Fibroblast of villous mesenchyme (primary cell): Measurements from ENCODE around the gene IKZF1. TPM values are rescaled to one million over a fixed set of nuclear protein-coding genes. Genes with fewer than 3 reads are reported as not detected.

ENCODE experiments used
- DNase-seq: peaks from one replicate; pipeline ENCODE4 v3.0.0-alpha.2; 2010; ENCODE audit warnings: low read depth
- H3K4me3 ChIP-seq: 2 replicates; pipeline ENCODE4 v1.5.1; 2011; ENCODE audit warnings: low read depth, mild to moderate bottlenecking, low read length
- CTCF ChIP-seq: IDR thresholded peaks from 2 replicates; pipeline ENCODE4 v1.5.1; 2012; ENCODE audit warnings: low read depth, mild to moderate bottlenecking, low read length; ENCODE audit not compliant: insufficient read depth
- total RNA-seq: library from RNA; depleted of rRNA; stranded (reverse); fragments of >200 nt; gene quantifications from 2 replicates; pipeline ENCODE4 v1.2.3, GENCODE V29; 2012

Gene IKZF1
- total RNA-seq, 1 donor: not detected

- TF ChIP-seq CTCF: no peak
- DNase-seq: no peak
- no peak overlapping the region for H3K4me3 ChIP-seq
Observed at GRCh38 chr7:50358041-50358705, 53.7 kb downstream of the IKZF1 start.

DNA sequence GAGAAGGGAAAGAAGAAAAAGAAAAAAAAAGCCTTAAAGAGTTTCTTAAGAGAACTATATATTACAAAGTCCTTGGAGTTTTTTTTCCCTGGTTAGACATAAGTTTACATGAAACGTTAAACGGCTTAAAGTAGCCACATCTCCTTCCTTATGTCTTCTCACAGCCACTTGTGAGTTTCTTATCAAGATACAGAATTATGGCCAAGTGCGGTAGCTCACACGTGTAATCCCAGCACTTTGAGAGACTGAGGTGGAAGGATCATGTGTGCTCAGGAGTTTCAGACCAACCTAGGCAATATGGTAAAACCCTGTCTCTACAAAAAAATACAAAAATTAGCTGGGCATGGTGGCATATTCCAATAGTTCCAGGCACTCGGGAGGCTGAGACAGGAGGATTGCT is 54.3 kb downstream of the IKZF1 start:
- no peak overlapping the region for H3K4me3 ChIP-seq
- DNase-seq: no peak
- no peak for TF ChIP-seq CTCF

- no peak for TF ChIP-seq CTCF
- DNase-seq: no peak
Observed at GRCh38 chr7:50359258-50359994, 54.9 kb downstream of the IKZF1 start.

GRCh38 chr7:50359995-50360925 is 55.7 kb downstream of the IKZF1 start:
- no peak overlapping the region for H3K4me3 ChIP-seq
- DNase-seq: peak; percentile 1
- no peak for TF ChIP-seq CTCF

More at GRCh38 chr7:50359258-50359994, 54.9 kb downstream of the IKZF1 start:
- no peak overlapping the region for H3K4me3 ChIP-seq

DNA sequence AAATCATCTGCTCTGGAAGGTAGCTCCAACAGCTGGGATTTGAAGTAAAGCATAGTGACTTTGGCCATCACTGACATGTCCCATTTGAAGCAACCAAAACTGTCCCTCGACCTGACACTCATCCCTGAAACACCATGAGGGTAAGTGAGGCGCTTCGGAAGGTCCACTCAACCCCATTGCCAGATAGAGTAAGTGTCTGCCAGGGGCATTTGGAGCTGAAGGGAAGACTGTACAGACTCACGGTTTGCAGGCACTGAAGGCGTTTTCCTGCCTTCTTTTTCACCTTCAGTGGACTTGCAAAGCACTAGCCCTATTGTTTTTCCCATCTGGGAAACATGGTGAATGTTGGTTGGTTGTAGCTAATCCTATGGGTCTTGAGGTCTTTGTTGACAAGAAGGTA is 57.6 kb downstream of the IKZF1 start:
- no peak for TF ChIP-seq CTCF
- DNase-seq: no peak
- H3K4me3 ChIP-seq: no peak overlapping the region

DNA sequence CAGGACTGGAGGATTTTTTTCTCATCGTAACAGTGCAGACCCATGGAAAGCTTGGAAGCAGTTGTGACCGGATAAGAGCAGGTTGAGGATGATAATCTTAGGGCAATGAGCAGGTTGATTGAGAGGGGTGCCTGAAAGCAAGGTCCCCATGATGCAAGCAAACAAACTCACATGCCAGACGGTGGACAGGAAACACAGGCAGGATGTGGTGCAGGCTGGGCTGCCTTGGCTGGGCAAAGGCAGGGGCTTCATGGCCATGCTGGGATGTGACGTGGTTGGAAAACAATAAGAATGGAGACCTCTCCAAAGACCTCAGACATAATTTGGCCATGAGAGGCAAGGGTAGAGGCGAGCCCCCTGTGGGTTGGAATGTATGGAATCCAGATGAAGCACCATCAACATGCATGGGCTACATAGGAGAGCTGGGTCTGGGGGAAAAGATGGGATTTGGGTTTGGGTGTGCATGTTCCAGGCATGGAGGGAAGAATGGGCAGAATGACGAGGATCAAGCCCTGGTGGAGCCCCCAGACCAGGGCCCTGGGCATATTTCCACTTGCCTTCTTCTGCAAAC is 58.3 kb downstream of the IKZF1 start:
- H3K4me3 ChIP-seq: no peak overlapping the region
- no peak for TF ChIP-seq CTCF
- no peak for DNase-seq
